GM21723 (cell line): ENCODE measurements around the gene LRR1.
"Not testable (repeated sequence)": the region's sequence is repeated elsewhere in the genome, so short reads cannot be mapped to it uniquely, and the experiment has no call there.

Source experiments
- ATAC-seq: cut with Tn5 transposase; IDR thresholded peaks from one replicate; pipeline ENCODE4 v1.9.1; 2021; ENCODE audit warnings: mild to moderate bottlenecking, moderate library complexity; ENCODE audit not compliant: unreplicated experiment

LRR1 gene

DNA sequence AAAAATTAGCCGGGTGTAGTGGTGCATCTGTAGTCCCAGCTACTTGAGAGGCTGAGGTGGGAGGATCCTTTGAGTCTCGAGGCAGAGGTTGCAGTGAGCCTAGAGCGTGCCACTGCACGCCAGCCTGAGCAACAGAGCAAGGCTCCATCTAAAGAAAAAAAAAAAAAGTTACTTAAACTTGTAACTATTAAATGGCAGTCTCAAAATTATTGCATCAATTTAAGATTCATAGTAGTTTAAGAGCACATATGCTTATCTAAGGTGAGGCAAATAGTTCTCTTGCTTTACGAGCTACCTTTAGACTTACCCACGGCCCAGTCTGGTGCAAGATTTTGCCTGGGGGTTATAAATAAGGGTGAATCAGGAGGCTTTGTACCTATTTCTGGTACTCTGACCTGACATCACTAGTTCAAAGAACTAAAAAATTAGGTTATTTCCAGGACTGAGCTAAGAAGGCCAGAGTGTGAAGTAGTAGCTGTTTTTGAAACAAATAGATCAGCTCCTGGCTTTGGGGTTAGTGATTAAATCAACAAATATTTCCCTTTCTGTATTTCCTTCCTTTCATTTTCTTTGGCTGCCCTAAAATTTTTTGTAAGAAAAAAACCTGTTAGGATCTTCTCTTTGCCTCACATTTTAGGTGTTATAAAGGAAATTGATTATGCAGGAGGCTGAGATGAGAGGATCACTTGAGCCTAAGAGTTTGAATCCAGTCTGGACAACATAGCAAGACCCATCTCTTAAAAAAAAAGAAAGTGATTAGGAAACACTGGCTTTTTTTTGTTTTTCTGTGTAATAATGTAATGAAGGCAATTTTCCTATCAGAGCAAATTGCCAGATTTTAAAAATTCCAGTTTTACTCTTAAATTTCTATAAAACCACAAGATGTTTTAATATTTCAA is 25.4 kb downstream of the LRR1 start:
- no peak for ATAC-seq

- ATAC-seq, result peak; percentile 77
Observed at GRCh38 chr14:49633640-49634546, 35.2 kb downstream of the LRR1 start.

DNA sequence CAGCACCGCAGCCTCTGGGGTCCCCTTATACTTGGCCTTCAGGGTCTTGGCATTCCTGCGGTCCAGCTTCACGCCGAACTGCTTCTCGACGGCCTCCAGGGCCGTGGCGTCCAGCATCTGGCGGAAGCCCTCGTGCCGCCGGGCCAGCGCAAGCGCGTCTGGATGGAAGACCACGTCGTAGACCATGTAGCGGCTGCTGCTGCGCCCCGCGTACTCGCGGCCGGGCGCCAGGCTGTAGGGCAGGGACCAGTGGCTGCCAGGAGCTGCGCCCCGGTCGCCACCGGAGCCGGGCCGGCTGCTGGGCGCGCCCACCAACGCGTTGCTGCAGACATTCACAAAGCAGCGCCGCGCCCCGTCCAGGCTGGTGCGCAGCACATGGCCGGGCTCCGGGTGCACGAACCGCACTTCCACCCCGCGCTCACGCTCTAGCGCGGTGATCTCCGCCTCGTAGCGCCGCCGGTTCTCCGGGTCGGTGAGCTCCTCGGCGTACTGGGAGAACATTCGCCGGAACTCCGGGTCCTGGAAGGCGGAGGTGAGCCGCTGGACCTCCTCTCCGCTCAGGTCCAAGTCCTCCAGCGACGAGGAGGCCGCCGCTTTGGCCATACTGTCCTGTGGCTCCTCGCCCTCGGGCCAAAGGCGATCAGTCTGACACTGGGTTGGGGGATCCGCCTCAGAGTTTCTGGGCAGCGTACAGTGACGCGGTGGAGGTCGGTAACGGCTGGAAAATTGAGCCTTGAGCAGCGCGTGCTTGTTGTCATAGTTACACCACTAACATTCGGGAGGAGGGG is 36.0 kb downstream of the LRR1 start, which contains the start of gene DNAAF2:
Gene DNAAF2, minus strand, starts transcription at position 698 of the 788 bp plus-strand sequence. Its CDS starts 95 bp downstream, at position 603.
- ATAC-seq, result peak; percentile 35

DNA sequence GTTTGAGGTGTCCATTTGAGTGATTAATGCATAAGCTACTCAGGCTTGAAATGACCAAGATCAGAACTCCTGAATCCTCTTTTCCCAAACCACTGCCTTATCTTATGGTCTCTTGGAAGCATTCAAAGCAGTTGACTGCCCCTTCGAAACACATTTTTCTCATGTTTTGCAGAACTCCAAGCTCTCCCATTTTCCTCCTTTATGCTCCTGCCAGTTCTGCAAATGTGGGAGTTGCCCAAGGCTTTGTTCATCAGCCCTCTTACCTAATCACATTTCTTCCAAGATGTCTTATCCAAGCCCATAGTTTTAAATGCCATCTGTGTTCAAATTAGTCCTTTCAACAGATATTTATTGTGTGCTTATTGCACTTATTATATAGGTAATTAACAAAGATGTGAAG is 38.1 kb downstream of the LRR1 start:
- ATAC-seq, result no peak

GRCh38 chr14:49637534-49638078 is 38.9 kb downstream of the LRR1 start:
- no peak for ATAC-seq

- no peak for ATAC-seq
Observed at GRCh38 chr14:49640540-49641417, 42.0 kb downstream of the LRR1 start.

DNA sequence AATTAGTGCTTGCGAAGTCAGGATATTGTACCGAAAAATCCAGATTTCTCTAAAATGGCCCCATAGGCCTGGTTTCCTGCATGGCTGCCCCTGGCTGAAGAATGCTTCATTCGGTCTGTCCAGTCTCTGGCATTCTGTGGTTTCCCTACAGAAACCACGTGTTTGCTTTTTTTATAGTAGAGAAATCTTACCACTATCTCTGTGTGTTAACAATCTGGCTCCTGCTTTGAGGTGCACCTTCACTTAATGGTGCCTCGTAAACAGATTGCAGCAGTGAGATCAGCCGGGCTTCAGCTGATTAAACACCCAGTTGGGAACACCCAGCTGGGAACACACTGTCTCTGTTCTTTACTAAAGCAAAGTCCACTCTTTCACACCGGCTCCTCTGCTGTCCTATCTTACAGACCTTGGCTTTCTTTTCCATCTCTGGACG is 43.0 kb downstream of the LRR1 start:
- ATAC-seq, result no peak

DNA sequence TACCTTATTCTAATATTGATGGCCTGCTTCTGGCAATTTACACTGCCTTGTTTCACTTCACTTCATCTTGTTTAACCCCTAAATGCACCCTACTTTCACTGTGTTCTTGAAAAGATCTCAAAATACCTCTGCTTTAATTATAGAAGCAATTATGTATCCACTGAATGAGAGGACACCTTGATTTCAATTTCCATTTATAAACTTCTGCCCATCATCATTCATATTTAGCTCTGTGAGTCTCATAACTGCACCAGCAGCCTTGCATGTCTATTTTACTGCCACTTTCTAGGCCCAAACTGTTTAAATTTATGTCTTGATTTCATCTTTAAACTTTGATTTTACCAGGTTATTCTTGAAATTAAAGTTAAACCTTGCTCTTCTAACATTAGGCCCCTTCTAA is 43.4 kb downstream of the LRR1 start:
- ATAC-seq, result no peak

DNA sequence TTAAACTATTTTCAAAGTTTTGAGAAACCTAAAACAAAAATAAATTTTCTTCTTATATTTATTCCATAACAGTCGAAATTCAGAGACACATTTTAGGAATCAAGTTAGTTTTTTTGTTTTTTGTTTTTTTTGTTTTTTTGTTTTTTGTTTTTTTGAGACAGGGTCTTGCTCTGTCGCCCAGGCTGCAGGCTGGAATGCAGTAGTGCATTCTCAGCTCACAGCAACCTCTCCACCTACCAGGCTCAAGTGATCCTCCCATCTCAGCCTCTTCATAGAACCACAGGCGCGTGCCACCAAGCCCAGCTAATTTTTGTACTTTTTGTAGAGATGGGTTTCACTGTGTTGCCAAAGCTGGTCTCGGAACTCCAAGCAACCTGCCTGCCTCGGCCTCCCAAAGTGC is 54.8 kb downstream of the LRR1 start:
- ATAC-seq, result no peak

DNA sequence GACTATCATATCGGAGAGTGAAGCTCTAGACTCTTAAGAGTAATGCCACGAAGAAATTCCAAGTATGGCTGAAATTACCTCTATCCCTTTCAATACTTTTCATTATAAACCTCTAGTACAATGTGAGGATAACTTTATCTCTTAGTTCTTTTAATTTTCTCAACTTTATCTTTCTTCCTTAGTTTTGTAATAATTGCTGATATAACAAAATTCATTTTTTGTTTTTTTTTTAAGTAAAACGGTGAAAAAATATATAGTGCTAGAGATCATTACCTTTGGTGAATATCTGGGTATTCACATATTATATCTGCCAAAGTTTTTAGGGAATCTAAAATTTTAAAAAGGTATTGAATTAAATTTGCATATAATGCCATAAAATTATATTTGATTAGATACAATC is 55.8 kb downstream of the LRR1 start:
- no peak for ATAC-seq

DNA sequence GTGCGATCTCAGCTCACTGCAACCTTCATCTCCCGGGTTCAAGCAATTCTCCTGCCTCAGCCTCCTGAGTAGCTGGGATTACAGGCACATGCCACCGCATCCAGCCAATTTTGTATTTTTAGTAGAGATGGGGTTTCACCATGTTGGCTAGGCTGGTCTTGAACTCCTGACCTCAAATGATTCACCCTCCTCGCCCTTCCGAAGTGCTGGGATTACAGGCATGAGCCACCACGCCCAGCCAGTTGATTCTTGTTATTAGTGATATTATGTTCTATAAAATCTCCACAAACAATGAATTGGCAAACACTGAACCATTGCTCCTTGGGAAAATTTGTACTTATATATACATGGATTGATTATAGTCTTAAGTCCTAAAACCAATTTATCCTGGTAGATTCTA is 58.8 kb downstream of the LRR1 start:
- ATAC-seq, result not testable (repeated sequence)

- no peak for ATAC-seq
Observed at GRCh38 chr14:49659526-49660455, 61.1 kb downstream of the LRR1 start.
